LoVo (cell line): ENCODE data around the gene SLC40A1.

ENCODE experiments used
- DNase-seq: peaks from one replicate; pipeline ENCODE4 v3.0.0-alpha.2; 2016; ENCODE audit warnings: low spot score

SLC40A1 gene

GRCh38 chr2:189538402-189538801 lies 42.2 kb downstream of the SLC40A1 start:
- no peak for DNase-seq

- DNase-seq = no peak
These were observed 43.8 kb downstream of the SLC40A1 start for GRCh38 chr2:189536830-189537229.

GRCh38 chr2:189534854-189535832 lies 45.4 kb downstream of the SLC40A1 start:
- DNase-seq = no peak

- DNase-seq = no peak
These were observed 47.1 kb downstream of the SLC40A1 start for GRCh38 chr2:189533288-189534035.

GRCh38 chr2:189530965-189531637 lies 49.5 kb downstream of the SLC40A1 start:
- no peak for DNase-seq

GRCh38 chr2:189528617-189529016 lies 52.0 kb downstream of the SLC40A1 start:
- DNase-seq = no peak

- DNase-seq = no peak
These were observed 52.6 kb downstream of the SLC40A1 start for GRCh38 chr2:189527812-189528592.

GRCh38 chr2:189527041-189527750 lies 53.4 kb downstream of the SLC40A1 start:
- DNase-seq = no peak

GRCh38 chr2:189526241-189526640 lies 54.3 kb downstream of the SLC40A1 start:
- no peak for DNase-seq

- no peak for DNase-seq
These were observed 55.8 kb downstream of the SLC40A1 start for GRCh38 chr2:189524746-189525145.

- peak; percentile 71 for DNase-seq
These were observed 58.0 kb downstream of the SLC40A1 start for GRCh38 chr2:189522435-189523151.

GRCh38 chr2:189521699-189522434 lies 58.7 kb downstream of the SLC40A1 start:
- peak; percentile 22 for DNase-seq

GRCh38 chr2:189519631-189520387 lies 60.8 kb downstream of the SLC40A1 start:
- no peak for DNase-seq

- DNase-seq = no peak
These were observed 62.6 kb downstream of the SLC40A1 start for GRCh38 chr2:189517847-189518535.

GRCh38 chr2:189516546-189516945 lies 64.0 kb downstream of the SLC40A1 start:
- no peak for DNase-seq

- no peak for DNase-seq
These were observed 65.3 kb downstream of the SLC40A1 start for GRCh38 chr2:189515264-189515663.

- no peak for DNase-seq
These were observed 66.5 kb downstream of the SLC40A1 start for GRCh38 chr2:189514104-189514503.

GRCh38 chr2:189512879-189513278 lies 67.7 kb downstream of the SLC40A1 start:
- DNase-seq = no peak
